ENCODE results near the gene ARHGEF28. TPM values are rescaled to one million over a fixed set of nuclear protein-coding genes. Genes with fewer than 3 reads are reported as not detected.

Gene ARHGEF28, protein sequence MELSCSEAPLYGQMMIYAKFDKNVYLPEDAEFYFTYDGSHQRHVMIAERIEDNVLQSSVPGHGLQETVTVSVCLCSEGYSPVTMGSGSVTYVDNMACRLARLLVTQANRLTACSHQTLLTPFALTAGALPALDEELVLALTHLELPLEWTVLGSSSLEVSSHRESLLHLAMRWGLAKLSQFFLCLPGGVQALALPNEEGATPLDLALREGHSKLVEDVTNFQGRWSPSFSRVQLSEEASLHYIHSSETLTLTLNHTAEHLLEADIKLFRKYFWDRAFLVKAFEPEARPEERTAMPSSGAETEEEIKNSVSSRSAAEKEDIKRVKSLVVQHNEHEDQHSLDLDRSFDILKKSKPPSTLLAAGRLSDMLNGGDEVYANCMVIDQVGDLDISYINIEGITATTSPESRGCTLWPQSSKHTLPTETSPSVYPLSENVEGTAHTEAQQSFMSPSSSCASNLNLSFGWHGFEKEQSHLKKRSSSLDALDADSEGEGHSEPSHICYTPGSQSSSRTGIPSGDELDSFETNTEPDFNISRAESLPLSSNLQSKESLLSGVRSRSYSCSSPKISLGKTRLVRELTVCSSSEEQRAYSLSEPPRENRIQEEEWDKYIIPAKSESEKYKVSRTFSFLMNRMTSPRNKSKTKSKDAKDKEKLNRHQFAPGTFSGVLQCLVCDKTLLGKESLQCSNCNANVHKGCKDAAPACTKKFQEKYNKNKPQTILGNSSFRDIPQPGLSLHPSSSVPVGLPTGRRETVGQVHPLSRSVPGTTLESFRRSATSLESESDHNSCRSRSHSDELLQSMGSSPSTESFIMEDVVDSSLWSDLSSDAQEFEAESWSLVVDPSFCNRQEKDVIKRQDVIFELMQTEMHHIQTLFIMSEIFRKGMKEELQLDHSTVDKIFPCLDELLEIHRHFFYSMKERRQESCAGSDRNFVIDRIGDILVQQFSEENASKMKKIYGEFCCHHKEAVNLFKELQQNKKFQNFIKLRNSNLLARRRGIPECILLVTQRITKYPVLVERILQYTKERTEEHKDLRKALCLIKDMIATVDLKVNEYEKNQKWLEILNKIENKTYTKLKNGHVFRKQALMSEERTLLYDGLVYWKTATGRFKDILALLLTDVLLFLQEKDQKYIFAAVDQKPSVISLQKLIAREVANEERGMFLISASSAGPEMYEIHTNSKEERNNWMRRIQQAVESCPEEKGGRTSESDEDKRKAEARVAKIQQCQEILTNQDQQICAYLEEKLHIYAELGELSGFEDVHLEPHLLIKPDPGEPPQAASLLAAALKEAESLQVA (N-terminal part only)
- total RNA-seq = 10 to 100 TPM in 3 of 4 donors, 1 to 10 TPM in 1; 9.8 to 18.7 (median 18.6) TPM

DNA sequence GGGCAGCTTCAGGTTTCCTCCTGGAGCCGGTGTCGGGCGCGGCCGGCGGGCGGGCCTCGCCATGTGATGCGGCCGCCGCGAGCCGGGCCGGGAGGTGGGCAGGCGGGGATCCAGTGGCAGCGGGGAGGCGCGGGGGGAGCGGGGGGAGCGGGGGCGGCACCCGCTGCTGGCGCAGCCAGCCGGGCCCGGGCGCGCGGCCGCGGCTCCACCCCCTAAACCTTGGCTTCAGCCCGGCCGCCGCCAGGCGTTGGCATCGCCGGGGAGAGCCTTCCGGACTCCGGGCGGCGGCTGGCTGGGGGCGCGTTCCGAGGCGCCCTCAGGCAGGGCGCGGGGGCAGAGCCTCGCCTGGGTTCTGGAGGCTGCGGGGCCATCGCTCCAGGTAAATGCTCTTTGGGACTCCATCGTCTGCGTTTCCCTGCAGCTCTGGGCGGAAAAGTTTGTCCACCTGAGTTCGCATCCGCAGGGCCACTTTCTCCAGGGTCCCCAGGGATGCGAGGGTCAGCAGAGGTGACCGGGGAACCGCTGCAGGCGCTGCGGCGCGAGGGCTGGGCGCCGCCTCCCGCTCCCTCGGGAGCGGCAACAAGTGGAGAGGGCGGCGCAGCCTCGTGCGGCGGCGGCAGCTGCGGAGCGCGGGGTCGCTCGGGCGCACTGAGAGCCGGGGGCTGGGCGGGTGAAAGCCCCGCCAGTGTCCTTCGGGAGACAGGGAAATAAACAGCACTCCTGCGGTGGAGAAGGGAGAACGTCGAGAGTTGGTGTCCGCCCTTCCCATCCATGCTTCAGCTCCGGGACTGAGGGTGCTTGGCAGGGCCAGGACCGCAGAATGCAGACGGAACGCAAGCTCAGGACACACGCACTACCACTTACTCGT lies at the start of gene ARHGEF28:
TSS of gene ARHGEF28 (plus strand) at position 253 of the 868 bp plus-strand sequence. CDS start 58,656 bp downstream, outside the sequence.
- DNase-seq = peak; percentile 79
- peaks cover 0 to 22% (median 7%) of the 10 kb centered on the region in 4 donors for H3K4me1 ChIP-seq
- TF ChIP-seq EP300 (IDR thresholded peaks at IDR 0.05; ENCODE audit: low read depth) = no peak
- TF ChIP-seq, protein P1, sequence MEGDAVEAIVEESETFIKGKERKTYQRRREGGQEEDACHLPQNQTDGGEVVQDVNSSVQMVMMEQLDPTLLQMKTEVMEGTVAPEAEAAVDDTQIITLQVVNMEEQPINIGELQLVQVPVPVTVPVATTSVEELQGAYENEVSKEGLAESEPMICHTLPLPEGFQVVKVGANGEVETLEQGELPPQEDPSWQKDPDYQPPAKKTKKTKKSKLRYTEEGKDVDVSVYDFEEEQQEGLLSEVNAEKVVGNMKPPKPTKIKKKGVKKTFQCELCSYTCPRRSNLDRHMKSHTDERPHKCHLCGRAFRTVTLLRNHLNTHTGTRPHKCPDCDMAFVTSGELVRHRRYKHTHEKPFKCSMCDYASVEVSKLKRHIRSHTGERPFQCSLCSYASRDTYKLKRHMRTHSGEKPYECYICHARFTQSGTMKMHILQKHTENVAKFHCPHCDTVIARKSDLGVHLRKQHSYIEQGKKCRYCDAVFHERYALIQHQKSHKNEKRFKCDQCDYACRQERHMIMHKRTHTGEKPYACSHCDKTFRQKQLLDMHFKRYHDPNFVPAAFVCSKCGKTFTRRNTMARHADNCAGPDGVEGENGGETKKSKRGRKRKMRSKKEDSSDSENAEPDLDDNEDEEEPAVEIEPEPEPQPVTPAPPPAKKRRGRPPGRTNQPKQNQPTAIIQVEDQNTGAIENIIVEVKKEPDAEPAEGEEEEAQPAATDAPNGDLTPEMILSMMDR (IDR thresholded peaks at IDR 0.05) = peak in 1 of 5 experiments; percentile 1
- TF ChIP-seq POLR2A (IDR thresholded peaks at IDR 0.05) = peak; percentile 43
- peak in 1 of 3 donors; percentile 21 for TF ChIP-seq POLR2AphosphoS5 (IDR thresholded peaks at IDR 0.05)
- H3K27ac ChIP-seq = peak within 1 kb of the TSS; percentile 68 to 85 (median 78)
- intact Hi-C loops (cut with DNase I; ENCODE audit: low total_unique reads) (no loop called here), in situ Hi-C loops (cut with MboI; ENCODE audit: low pct_ligation_motif_present in 1 of 4, low pct_unique_long_range_greater_than_20kb in 1 of 4, low sequenced_read_pairs in 3 of 4) (no loop called here)
- H3K36me3 ChIP-seq = no peaks in the 10 kb centered on the region
- peak within 1 kb of the TSS; percentile 31 to 82 (median 58) for H3K4me3 ChIP-seq
- peaks cover 5% of the 10 kb centered on the region for H3K27me3 ChIP-seq
- WGBS, 2 donors (ENCODE audit: low coverage in 1 of 2) = 4% methylated on average over 45 of the region's 92 CpGs; no CpG with 5 or more reads in 1 of the 2 donors
- no peaks in the 10 kb centered on the region for H3K9me3 ChIP-seq

DNA sequence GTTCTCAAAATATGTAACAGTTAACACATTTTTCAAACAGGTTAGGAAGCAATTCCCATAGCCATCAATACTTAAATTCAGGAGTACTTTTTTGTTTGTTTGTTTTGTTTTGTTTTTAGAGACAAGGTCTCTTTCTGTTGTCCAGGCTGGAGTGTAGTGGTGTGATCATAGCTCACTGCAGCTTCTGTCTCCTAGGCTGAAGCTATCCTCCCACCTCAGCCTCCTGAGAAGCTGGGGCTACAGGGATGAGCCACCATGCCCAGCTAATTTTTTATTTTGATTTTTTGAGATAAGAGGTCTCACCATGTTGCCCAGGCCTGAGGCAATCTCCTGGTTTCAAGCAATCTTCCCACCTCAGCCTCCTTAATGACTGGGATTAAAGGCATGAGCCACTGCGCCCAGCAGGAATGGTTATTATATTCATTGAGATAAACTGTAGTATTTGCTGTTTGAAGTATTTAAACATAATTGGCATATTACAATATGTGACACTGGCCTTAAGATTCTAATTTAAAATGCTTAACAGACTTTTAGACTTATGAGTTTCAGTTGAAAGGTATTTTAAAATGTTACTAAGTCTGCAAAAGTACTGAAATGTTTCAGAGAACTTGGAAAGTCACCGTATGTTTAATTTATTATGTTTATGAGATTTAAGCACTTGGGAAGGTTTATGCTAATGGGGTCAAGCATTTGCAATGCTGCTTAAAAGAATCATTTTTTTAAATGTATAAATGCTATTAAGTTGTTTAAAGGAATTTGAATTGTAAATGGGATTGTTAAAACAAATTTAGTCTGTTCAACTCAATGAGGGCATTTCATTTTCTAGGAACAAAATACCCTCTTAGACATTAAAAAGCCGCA lies 43.5 kb upstream of the ARHGEF28 start:
- DNase-seq = no peak
- no peaks in the 10 kb centered on the region for H3K4me1 ChIP-seq
- H3K36me3 ChIP-seq = peaks cover 0 to 33% (median 16%) of the 10 kb centered on the region in 4 donors
- intact Hi-C loops (cut with DNase I; ENCODE audit: low total_unique reads) = no loop called here
- no peak overlapping the region for H3K27ac ChIP-seq
- WGBS, 2 donors (ENCODE audit: low coverage in 1 of 2) = 45 to 62% methylated on average over 2 to 3 of the region's 3 CpGs
- no peaks in the 10 kb centered on the region for H3K9me3 ChIP-seq
- TF ChIP-seq, protein P1 (IDR thresholded peaks at IDR 0.05) = no peak
- TF ChIP-seq EP300 (IDR thresholded peaks at IDR 0.05; ENCODE audit: low read depth) (no peak), POLR2AphosphoS5 (IDR thresholded peaks at IDR 0.05) (no peak), POLR2A (IDR thresholded peaks at IDR 0.05) (no peak)
- no peaks in the 10 kb centered on the region for H3K27me3 ChIP-seq
- H3K4me3 ChIP-seq = no peak overlapping the region
- in situ Hi-C loops (cut with MboI; ENCODE audit: low pct_ligation_motif_present in 1 of 4, low pct_unique_long_range_greater_than_20kb in 1 of 4, low sequenced_read_pairs in 3 of 4) = loop anchor here in 1 of 4 donors (25.0 kb wide), 1 partner anchor 1080 kb away; no protein-coding TSS in a partner anchor

DNA sequence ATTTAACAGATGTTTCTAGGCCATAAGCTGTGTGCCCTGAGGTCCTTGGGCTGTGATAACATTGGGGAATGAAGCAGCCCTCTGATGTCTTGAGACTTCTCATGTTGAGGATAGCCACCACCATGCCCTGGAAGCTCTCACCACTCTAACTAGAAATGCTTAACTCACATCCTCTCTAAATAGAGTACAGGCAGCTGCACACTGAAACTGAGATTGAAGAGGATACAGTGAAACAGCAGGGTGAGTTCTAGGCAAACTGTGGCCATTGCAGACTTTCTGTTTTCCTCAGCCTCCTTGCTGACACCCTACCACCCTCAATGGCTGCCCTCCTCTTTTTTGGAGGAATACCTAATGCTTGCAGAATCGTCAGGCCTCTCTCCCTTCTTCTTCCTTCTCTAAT lies 38.1 kb upstream of the ARHGEF28 start:
- TF ChIP-seq, protein P1 (IDR thresholded peaks at IDR 0.05) = no peak
- no peak for TF ChIP-seq EP300 (IDR thresholded peaks at IDR 0.05; ENCODE audit: low read depth)
- no peak for TF ChIP-seq POLR2AphosphoS5 (IDR thresholded peaks at IDR 0.05)
- no peak for TF ChIP-seq POLR2A (IDR thresholded peaks at IDR 0.05)
- Histone ChIP-seq H3K4me1 (no peaks in the 10 kb centered on the region), H3K4me3 (no peak overlapping the region), H3K27me3 (no peaks in the 10 kb centered on the region), H3K27ac (no peak overlapping the region), H3K9me3 (no peaks in the 10 kb centered on the region), H3K36me3 (no peaks in the 10 kb centered on the region)
- WGBS, 2 donors (ENCODE audit: low coverage in 1 of 2) = 41% methylated on average over 1 of the region's 1 CpG; no CpG with 5 or more reads in 1 of the 2 donors
- no peak for DNase-seq
- in situ Hi-C loops (cut with MboI; ENCODE audit: low pct_ligation_motif_present in 1 of 4, low pct_unique_long_range_greater_than_20kb in 1 of 4, low sequenced_read_pairs in 3 of 4) (loop anchor here in 1 of 4 donors (25.0 kb wide), 1 partner anchor 1074 kb away; no protein-coding TSS in a partner anchor), intact Hi-C loops (cut with DNase I; ENCODE audit: low total_unique reads) (no loop called here)
